NCI-H510A treated with DMSO at 0.1 percent for 48 hours (cell line): ENCODE results near the gene TMEM238.

ENCODE experiments used
- DNase-seq: peaks from one replicate; lab custom pipeline; 2025; lab: John Stamatoyannopoulos, UW

The TMEM238 gene

DNA sequence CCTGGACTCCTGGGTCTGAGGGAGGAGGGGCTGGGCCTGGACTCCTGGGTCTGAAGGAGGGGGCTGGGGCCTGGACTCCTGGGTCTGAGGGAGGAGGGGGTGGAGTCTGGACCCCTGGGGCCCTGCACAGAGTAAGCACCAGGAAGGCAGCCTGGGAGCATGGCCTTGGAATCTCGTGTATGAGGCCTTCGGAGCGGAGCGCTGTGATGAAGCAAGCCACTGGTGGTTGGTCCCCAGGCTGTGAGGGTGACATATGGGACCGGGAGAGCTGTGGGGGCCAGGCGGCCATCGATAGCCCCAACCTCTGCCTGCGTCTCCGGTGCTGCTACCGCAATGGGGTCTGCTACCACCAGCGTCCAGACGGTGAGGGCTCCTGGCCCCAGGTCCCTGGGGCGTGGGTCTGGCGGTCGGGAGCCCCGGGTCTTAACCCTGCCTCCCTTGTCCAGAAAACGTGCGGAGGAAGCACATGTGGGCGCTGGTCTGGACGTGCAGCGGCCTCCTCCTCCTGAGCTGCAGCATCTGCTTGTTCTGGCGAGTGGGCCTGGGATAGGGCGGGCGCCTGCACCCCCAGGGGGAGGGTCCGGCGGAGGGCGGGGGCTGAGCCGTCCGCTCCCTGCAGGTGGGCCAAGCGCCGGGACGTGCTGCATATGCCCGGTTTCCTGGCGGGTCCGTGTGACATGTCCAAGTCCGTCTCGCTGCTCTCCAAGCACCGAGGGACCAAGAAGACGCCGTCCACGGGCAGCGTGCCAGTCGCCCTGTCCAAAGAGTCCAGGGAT is 6.5 kb downstream of the TMEM238 start:
- no peak for DNase-seq

- DNase-seq: no peak
Measured at GRCh38 chr19:55376241-55376933, 7.7 kb downstream of the TMEM238 start, which contains the start of gene TMEM190. Gene TMEM190 (plus strand): TSS chr19:55376826. CDS start chr19:55376854, 28 bp downstream.

DNA sequence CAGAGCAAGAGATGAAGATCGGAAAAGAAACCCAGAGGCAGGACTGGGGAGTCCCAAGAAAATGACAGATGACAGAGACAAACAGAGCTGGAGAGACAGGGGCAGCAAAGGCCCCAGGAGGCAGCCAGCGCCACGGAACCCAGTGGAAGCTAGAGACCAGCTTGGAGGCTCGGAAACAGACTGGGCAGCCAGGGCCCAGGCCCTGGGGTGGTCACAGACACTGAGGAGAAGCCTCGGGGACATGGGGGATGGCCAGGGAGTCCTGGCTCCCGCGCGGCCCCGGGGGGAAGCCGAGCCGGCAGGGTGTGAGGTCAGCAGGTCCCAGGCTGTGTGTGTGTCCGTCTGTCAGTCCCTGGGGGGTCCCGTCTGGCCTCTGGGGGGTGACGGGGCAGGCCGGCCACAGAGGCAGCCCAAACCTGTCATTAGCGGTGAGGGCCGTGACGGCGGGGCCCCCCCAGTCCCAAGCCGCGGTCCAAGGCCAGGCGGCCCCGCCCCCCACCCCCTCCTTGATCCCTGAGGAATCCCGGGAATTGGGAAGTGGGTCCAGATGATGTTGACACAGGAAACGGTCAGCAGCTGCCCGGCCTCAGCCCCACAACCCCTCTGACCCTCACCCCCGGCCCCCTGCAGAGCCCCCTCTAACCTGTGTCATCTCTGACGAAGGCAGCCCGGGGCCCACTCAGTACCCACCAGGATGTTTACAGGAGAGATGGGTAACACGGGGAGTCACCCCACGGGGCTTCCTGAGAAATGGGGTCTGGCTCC is 9.9 kb downstream of the TMEM238 start:
- DNase-seq: no peak

GRCh38 chr19:55373306-55373992 is 10.6 kb downstream of the TMEM238 start:
- DNase-seq: no peak

DNA sequence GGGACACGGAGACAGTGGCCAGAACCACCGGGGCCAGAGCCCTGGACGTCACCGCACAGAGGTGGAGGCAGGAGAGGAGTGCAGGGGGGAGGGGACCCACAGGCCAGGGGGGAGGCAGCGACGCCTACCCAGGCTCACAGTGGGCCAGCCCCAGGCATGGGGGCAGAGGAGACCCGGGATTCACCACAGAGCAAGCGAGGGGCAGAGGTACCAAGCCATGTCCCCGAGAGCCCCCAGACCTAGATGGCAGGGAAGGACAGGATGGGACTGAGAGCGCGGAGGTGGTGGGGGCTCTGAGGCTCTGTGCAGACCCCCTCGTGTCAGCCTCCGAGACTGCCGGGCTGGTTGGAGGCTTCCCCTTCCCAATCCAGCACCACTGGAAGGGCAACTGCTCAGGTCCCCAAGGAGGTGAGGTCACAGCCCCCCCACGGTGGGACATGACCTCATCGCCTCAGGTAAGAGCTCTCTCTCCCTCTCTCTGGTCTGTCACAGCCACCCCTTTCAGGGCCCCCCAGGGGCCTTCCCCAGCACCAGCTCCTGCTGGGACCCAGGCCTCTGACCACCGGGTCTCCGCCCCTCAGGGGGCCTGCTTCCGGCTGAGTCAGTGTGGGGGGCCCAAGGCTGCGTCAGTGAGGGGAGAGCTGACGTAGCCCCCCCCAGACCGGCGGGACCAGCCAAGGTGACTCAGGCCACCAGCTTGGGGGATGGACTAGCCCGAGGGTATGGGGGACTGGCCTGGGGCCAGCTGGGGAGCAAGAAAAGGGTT is 11.6 kb downstream of the TMEM238 start:
- no peak for DNase-seq

- no peak for DNase-seq
Measured at GRCh38 chr19:55370305-55370988, 13.6 kb downstream of the TMEM238 start, which contains the start of gene IL11. Gene IL11 (minus strand): TSS chr19:55370463. CDS start chr19:55370310, 153 bp downstream.

DNA sequence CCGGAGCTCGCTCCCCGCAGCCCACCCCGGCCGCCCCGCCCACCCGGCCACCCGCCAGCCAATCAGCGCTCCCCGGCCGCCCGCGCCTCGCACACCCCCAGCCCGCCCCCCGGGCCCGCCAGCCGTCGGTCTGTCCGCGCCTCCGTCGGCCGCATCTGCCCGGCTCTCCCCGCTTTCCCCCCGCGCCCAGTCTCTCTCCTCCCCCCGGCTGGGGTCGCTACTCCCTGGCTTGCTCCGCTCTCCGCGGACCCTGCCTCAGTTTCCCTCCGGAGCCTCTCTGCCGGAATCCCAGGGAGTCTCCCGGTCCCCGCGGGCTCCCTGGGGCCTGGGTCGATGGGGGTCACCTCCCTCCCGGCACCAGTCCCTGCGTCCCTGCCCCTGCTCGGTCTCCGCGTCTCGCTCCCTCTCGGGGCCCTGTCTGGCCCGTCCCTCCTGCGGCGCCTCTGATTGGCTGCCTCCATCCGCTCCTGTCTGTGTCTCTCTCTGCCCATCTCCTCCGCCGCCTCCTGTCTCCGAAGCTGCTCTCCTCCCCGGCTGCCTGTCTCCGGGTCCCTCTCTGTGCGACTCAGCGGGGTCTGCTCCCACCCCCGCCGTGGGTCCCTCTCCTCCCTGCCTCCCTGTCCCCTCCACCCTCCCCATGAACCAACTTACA is 14.3 kb downstream of the TMEM238 start:
- DNase-seq: peak; percentile 30

GRCh38 chr19:55368701-55369563 is 15.2 kb downstream of the TMEM238 start:
- no peak for DNase-seq

DNA sequence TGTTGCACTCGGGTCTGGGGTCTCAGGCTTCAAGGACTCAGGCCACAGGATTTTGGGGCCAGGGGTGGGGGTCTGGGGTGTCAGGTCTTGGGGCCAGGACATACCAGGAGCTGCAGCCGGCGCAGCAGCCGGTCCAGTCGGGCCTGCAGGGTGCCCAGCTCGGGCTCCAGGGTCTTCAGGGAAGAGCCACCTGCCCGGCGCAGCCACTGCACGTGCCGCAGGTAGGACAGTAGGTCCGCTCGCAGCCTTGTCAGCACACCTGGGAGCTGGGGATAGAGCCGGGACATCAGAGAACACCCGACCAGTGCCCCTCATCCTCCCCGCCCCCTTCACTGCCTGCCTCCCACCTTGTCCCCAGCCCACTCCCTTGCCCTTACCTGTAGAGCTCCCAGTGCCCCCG is 16.0 kb downstream of the TMEM238 start:
- DNase-seq: no peak

DNA sequence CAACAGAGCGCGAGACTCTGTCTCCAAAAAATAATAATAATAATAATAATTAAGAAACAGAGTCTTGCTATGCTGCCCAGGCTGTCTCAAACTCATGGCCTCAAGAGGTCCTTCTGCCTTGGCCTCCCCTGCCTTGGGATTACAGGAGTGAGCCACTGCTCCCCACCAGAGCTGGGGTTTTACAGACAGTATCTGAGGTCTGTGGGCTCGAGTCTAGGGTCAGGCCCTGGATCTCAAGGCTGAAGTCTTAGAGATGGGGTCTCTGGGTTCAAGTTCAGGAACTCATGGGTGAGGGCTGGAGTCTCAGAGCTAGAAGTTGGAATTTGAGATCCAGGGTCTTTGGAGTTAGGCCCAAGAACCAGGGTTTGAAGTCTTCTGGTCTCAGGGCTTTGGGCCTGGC is 17.3 kb downstream of the TMEM238 start:
- DNase-seq: no peak

- DNase-seq: no peak
Measured at GRCh38 chr19:55365964-55366363, 18.1 kb downstream of the TMEM238 start.

DNA sequence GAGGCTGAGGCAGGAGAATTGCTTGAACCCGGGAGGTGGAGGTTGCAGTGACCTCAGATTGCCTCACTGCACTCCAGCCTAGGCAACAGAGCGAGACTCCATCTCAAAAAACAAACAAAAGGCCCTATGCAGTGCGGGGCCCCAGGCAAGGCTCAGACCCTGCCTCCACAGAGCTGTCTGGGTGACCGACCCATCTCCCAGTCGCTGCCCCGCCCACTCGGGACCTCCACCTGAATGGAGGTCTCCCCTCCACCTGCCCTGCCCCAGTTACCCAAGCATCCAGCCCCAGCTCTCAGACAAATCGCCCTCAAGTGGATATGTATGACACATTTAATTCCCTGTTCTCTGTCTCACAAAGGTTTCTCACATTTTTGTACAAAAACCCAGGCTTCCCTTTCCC is 18.8 kb downstream of the TMEM238 start:
- DNase-seq: no peak

- no peak for DNase-seq
Measured at GRCh38 chr19:55362990-55363716, 20.9 kb downstream of the TMEM238 start, which contains the start of gene GARIN5B. Gene GARIN5B (minus strand): TSS chr19:55363260. CDS start chr19:55363066, 194 bp downstream.

- DNase-seq: no peak
Measured at GRCh38 chr19:55362174-55362989, 21.7 kb downstream of the TMEM238 start.

GRCh38 chr19:55360902-55361301 is 23.2 kb downstream of the TMEM238 start:
- no peak for DNase-seq

DNA sequence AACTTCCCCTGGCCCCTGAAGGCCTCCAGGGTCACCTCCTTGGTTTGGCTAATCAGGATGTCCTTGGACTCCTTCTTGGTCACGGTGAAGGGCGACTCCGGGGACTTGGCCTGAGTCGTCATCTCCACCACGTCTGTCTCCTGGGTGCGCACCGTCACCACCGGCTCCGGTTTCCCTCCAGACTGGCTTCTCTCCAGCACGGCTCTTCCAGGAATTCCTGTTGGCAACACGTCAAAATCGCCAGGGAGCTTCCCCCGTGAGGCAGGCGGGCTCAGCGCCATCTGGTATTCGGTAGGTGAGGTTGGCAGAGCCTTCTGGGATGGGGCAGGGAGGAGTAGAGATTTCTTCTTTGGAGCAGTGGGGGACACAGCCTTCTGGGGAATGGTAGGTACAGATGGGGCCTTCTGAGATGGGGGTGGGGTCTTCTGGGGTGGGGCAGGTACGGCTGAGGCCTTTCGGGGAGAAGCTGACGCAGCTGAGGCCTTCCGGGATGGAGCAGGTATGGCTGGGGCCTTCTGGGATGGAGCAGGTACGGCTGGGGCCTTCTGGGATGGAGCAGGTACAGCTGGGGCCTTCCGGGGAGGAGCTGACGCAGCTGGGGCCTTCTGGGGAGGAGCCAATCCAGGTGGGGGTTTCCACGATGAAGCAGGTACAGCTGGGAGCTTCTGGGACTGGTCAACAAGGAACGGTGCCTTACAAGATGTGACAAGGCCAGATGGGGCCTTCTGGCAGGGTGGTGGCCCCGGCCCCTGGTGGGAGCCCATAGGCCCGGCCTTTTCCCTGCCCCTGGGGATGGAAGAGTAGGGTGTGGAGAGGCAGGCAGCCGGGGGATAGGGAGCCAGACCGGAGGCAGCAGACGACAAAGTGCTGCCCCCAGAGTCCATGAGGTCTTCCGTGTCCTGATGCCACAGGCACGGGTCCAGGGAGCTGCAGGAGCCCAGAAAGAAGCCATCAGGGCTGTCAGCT is 24.9 kb downstream of the TMEM238 start:
- no peak for DNase-seq
